H1 (cell line): ENCODE results near the gene IL21R. TPM values are rescaled to one million over a fixed set of nuclear protein-coding genes. Genes with fewer than 3 reads are reported as not detected.

ENCODE experiments used
- CTCF ChIA-PET: fragments of 300-600 bp; sonication (Branson Sonifier 250); formaldehyde crosslinking; loops from one replicate; lab custom pipeline; 2021; ENCODE audit not compliant: partially characterized antibody; lab: Charles Lee
- POLR2A ChIA-PET: fragments of 300-600 bp; sonication (Branson Sonifier 250); formaldehyde crosslinking; loops from one replicate; lab custom pipeline; 2021; ENCODE audit warnings: inconsistent platforms; ENCODE audit not compliant: partially characterized antibody; lab: Charles Lee
- DNase-seq, 2 experiments: peaks; one replicate each; pipeline versions ENCODE4 v3.0.0 to v3.0.0-alpha.2; 2010 to 2022; ENCODE audit warnings: low spot score in 2 of 2, low read depth in 1 of 2, mixed read lengths in 1 of 2
- FAIRE-seq: peaks from 2 replicates; lab custom pipeline; 2011; peaks lifted over from hg19 to GRCh38; lab: Jason Lieb, UNC
- H2AFZ ChIP-seq: 2 replicates; pipeline ENCODE4 v1.8.1; 2012; ENCODE audit warnings: low read length, inconsistent platforms
- H2AK5ac ChIP-seq: 2 replicates; pipeline ENCODE4 v1.6.1; 2013; ENCODE audit warnings: low read depth, low read length
- H2BK120ac ChIP-seq: replicated peaks from 2 replicates; pipeline ENCODE3; 2013; ENCODE audit warnings: low read depth, low read length, inconsistent platforms
- H2BK12ac ChIP-seq: 2 replicates; pipeline ENCODE4 v1.6.1; 2013; ENCODE audit warnings: low read depth, low read length
- H2BK15ac ChIP-seq: 2 replicates; pipeline ENCODE4 v1.6.1; 2013; ENCODE audit warnings: low read length
- H2BK20ac ChIP-seq: 2 replicates; pipeline ENCODE4 v1.6.1; 2013; ENCODE audit warnings: low read length
- H2BK5ac ChIP-seq: 2 replicates; pipeline ENCODE4 v1.6.1; 2013; ENCODE audit warnings: low read depth, low read length
- H3K14ac ChIP-seq: 2 replicates; pipeline ENCODE4 v1.6.1; 2013; ENCODE audit warnings: inconsistent platforms; ENCODE audit not compliant: insufficient read length
- H3K18ac ChIP-seq: 2 replicates; pipeline ENCODE4 v1.6.1; 2013; ENCODE audit warnings: low read length; ENCODE audit errors: extremely low read depth
- H3K23ac ChIP-seq: 2 replicates; pipeline ENCODE4 v1.6.1; 2013; ENCODE audit warnings: inconsistent platforms; ENCODE audit not compliant: insufficient read length
- H3K23me2 ChIP-seq: 2 replicates; pipeline ENCODE4 v1.6.1; 2013; ENCODE audit warnings: low read depth, low read length
- H3K27ac ChIP-seq: 2 replicates; pipeline ENCODE4 v1.6.1; 2011; ENCODE audit warnings: low read depth, low read length, inconsistent platforms
- H3K27me3 ChIP-seq, 4 experiments: replicated peaks in 1 of 4; 1 replicate in 1 of 4; 2 replicates in 3 of 4; pipeline versions ENCODE4 v1.6.1 to v1.8.1; 2011 to 2013; ENCODE audit warnings: low read length in 3 of 4, mild to moderate bottlenecking in 3 of 4, inconsistent platforms in 2 of 4, mixed read lengths in 2 of 4, moderate library complexity in 1 of 4; ENCODE audit not compliant: control insufficient read depth in 3 of 4, insufficient read depth in 3 of 4; ENCODE audit errors: extremely low read depth in 1 of 4
- H3K36me3 ChIP-seq, 4 experiments: 2 replicates each; pipeline versions ENCODE4 v1.6.1 to v1.8.1; 2011 to 2013; ENCODE audit warnings: mild to moderate bottlenecking in 4 of 4, low read length in 3 of 4, moderate library complexity in 2 of 4, control low read depth in 1 of 4, inconsistent platforms in 1 of 4; ENCODE audit not compliant: insufficient read depth in 4 of 4, control insufficient read depth in 2 of 4
- H3K4ac ChIP-seq: replicated peaks from 2 replicates; pipeline ENCODE3; 2013; ENCODE audit warnings: low read length, low read depth, mixed read lengths, inconsistent platforms; ENCODE audit not compliant: insufficient read length
- H3K4me1 ChIP-seq, 4 experiments: replicated peaks in 1 of 4; 1 replicate in 1 of 4; 2 replicates in 3 of 4; pipeline versions ENCODE4 v1.6.1 to v1.8.1; 2011 to 2013; ENCODE audit warnings: low read length in 3 of 4, inconsistent platforms in 2 of 4, mixed read lengths in 1 of 4; ENCODE audit not compliant: insufficient read depth in 4 of 4, control insufficient read depth in 3 of 4
- H3K4me2 ChIP-seq, 2 experiments: 2 replicates each; pipeline versions ENCODE4 v1.6.1 to v1.8.1; 2011 to 2013; ENCODE audit warnings: low read depth in 2 of 2, low read length in 2 of 2, control low read depth in 1 of 2, inconsistent platforms in 1 of 2, mild to moderate bottlenecking in 1 of 2; ENCODE audit not compliant: insufficient read depth in 1 of 2
- H3K4me3 ChIP-seq, 4 experiments: fragments of 200-600, 300-600 bp in 1 of 4; sonication (generic), shearing (Covaris generic), sonication (Bioruptor Twin) in 1 of 4; 2 replicates each; pipeline versions ENCODE4 v1.5.1 to v1.8.1; 2011 to 2016; ENCODE audit warnings: low read length in 4 of 4, low read depth in 3 of 4, control low read depth in 2 of 4, inconsistent platforms in 2 of 4, mild to moderate bottlenecking in 2 of 4, mixed read lengths in 1 of 4, moderate library complexity in 1 of 4; ENCODE audit not compliant: insufficient read depth in 2 of 4; ENCODE audit errors: extremely low read depth in 1 of 4
- H3K56ac ChIP-seq: replicated peaks from 2 replicates; pipeline ENCODE3; 2013; ENCODE audit warnings: low read depth, mild to moderate bottlenecking, mixed read lengths, low read length, inconsistent platforms; ENCODE audit not compliant: insufficient read length
- H3K79me1 ChIP-seq: 2 replicates; pipeline ENCODE4 v1.6.1; 2013; ENCODE audit warnings: low read depth, low read length, control low read depth
- H3K79me2 ChIP-seq, 2 experiments: 2 replicates each; pipeline versions ENCODE4 v1.6.1 to v1.8.1; 2012 to 2013; ENCODE audit warnings: low read length in 2 of 2, mild to moderate bottlenecking in 2 of 2, inconsistent platforms in 1 of 2; ENCODE audit not compliant: insufficient read depth in 2 of 2, control insufficient read depth in 1 of 2
- H3K9ac ChIP-seq, 4 experiments: replicated peaks in 1 of 4; 1 replicate in 1 of 4; 2 replicates in 3 of 4; pipeline versions ENCODE4 v1.6.1 to v1.8.1; 2011 to 2013; ENCODE audit warnings: low read depth in 3 of 4, low read length in 3 of 4, control low read depth in 2 of 4, mild to moderate bottlenecking in 2 of 4, moderate library complexity in 2 of 4, inconsistent platforms in 1 of 4; ENCODE audit errors: extremely low read depth in 1 of 4
- H3K9me3 ChIP-seq, 2 experiments: 2 replicates each; pipeline versions ENCODE4 v1.6.1 to v1.8.1; 2012 to 2013; ENCODE audit warnings: mild to moderate bottlenecking in 2 of 2, moderate library complexity in 2 of 2, control low read depth in 1 of 2, inconsistent platforms in 1 of 2, low read depth in 1 of 2, low read length in 1 of 2, mixed read lengths in 1 of 2; ENCODE audit not compliant: insufficient read depth in 2 of 2
- H4K20me1 ChIP-seq, 2 experiments: replicated peaks in 1 of 2; 2 replicates each; pipeline versions ENCODE3 to v1.8.1; 2011 to 2013; ENCODE audit warnings: inconsistent platforms in 2 of 2, low read length in 2 of 2, mild to moderate bottlenecking in 1 of 2; ENCODE audit not compliant: insufficient read depth in 2 of 2, control insufficient read depth in 1 of 2
- H4K5ac ChIP-seq: 2 replicates; pipeline ENCODE4 v1.6.1; 2013; ENCODE audit warnings: low read length, low read depth, mixed read lengths, inconsistent platforms; ENCODE audit not compliant: insufficient read length
- H4K8ac ChIP-seq: 2 replicates; pipeline ENCODE4 v1.8.0; 2013; ENCODE audit warnings: mild to moderate bottlenecking, moderate library complexity, low read length, inconsistent platforms; ENCODE audit not compliant: insufficient read depth; ENCODE audit errors: extremely low read depth
- H4K91ac ChIP-seq: replicated peaks from 2 replicates; pipeline ENCODE3; 2013; ENCODE audit warnings: low read length, mixed read lengths, inconsistent platforms; ENCODE audit not compliant: insufficient read length
- CBX5 ChIP-seq: fragments of 300-800, 300-1000 bp; sonication (generic); IDR thresholded peaks from 2 replicates; pipeline ENCODE4 v1.7.1; 2016; ENCODE audit warnings: antibody characterized with exemption, low read length, low read depth
- FOSL1 ChIP-seq: IDR thresholded peaks from 2 replicates; pipeline ENCODE4 v1.6.1; 2011; ENCODE audit warnings: mild to moderate bottlenecking, low read depth, low read length, moderate library complexity; ENCODE audit not compliant: insufficient read depth
- NANOG ChIP-seq: IDR thresholded peaks from 2 replicates; pipeline ENCODE4 v1.6.1; 2011; ENCODE audit warnings: low read length, low read depth, mild to moderate bottlenecking, inconsistent platforms; ENCODE audit not compliant: insufficient read depth, poor library complexity, severe bottlenecking
- POLR2AphosphoS5 ChIP-seq: IDR thresholded peaks from 2 replicates; pipeline ENCODE4 v1.6.1; 2011; ENCODE audit warnings: low read depth, low read length
- SAP30 ChIP-seq: fragments of 300-600 bp; sonication (generic); IDR thresholded peaks from 2 replicates; pipeline ENCODE4 v1.7.1; 2012; ENCODE audit warnings: low read length, moderate library complexity, mild to moderate bottlenecking, inconsistent platforms; ENCODE audit not compliant: insufficient read depth, insufficient replicate concordance
- SP4 ChIP-seq: IDR thresholded peaks from 2 replicates; pipeline ENCODE4 v1.6.1; 2012; ENCODE audit warnings: low read length, inconsistent platforms
- TBP ChIP-seq: IDR thresholded peaks from 2 replicates; pipeline ENCODE4 v1.6.1; 2011; ENCODE audit warnings: low read depth, low read length, improper control_type of control experiment
- polyA plus RNA-seq, 7 experiments: library from polyadenylated mRNA; depleted of rRNA in 3 of 7; stranded (reverse) in 5 of 7; unstranded in 2 of 7; fragments of >200 nt in 5 of 7; fragments of 200-250 nt in 2 of 7; gene quantifications; 1 replicate in 5 of 7; 2 replicates in 1 of 7; 4 replicates in 1 of 7; pipeline versions ENCODE4 v1.2.1 to v1.2.3, GENCODE V29; 2011 to 2013; ENCODE audit warnings: missing spikeins in 2 of 7, mixed read lengths in 2 of 7
- total RNA-seq: library from RNA; stranded (reverse); fragmentation: NEBNext Ultra II Directional; extraction: Animal tissue kit (Norgen Biotek cat#: 25700); gene quantifications from 2 replicates; pipeline ENCODE4 v1.2.1, GENCODE V29; 2021

Gene IL21R
- total and polyA plus RNA-seq, 2 of the 8 experiments (the other 6 are each of a cell fraction or from before 2014, with no cell fraction given): 0.34 to 0.70 TPM

DNA sequence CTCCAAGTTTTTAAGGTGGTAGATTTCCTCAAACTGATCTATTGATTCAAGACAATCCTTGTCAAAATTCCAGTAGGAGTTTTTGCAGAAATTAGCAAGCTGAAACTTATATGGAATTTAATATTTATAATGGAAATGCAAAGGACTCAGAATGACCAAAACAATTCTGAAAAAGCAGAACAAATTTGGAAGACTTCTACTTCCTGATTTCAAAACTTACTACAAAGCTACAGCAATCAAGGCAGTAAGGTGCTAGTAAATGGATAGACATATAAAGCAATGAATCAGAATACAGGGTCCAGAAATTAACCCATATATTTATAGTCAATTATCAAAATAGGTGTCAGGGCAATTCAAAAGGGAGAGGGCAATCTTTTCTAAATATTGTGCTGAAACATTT is 11.8 kb upstream of the IL21R start:
- Histone ChIP-seq H3K23me2 (no peaks in the 10 kb centered on the region), H3K79me1 (no peaks in the 10 kb centered on the region), H4K20me1 (no peaks in the 10 kb centered on the region), H3K14ac (no peak overlapping the region), H2AFZ (no peak overlapping the region), H3K56ac (no peak overlapping the region), H3K79me2 (no peaks in the 10 kb centered on the region), H2BK12ac (no peak overlapping the region), H2BK20ac (no peak overlapping the region), H4K8ac (no peak overlapping the region), H3K4ac (no peak overlapping the region), H3K4me1 (no peaks in the 10 kb centered on the region), H3K4me2 (no peak overlapping the region), H3K23ac (no peak overlapping the region), H2AK5ac (no peak overlapping the region), H2BK15ac (no peak overlapping the region), H3K27me3 (no peaks in the 10 kb centered on the region), H3K9me3 (peaks cover 0 to 3% of the 10 kb centered on the region in 2 experiments; a peak in 2 of 4 replicates), H2BK5ac (no peak overlapping the region), H3K4me3 (no peak overlapping the region), H4K5ac (no peak overlapping the region), H4K91ac (no peak overlapping the region), H3K9ac (no peak overlapping the region), H3K36me3 (no peaks in the 10 kb centered on the region), H3K18ac (no peak overlapping the region), H3K27ac (no peak overlapping the region), H2BK120ac (no peak overlapping the region)
- FAIRE-seq (no peak), DNase-seq (no peak)
- no peak for TF ChIP-seq TBP
- TF ChIP-seq FOSL1: no peak
- TF ChIP-seq CBX5: no peak
- no peak for TF ChIP-seq NANOG
- no peak for TF ChIP-seq SP4
- TF ChIP-seq POLR2AphosphoS5: no peak
- TF ChIP-seq SAP30: no peak
- ChIA-PET POLR2A (no interaction called here), CTCF (no interaction called here)
